Mesendoderm (in vitro differentiated cells): ENCODE results near the gene GCGR.

ENCODE experiments used
- DNase-seq: peaks from one replicate; pipeline ENCODE4 v3.0.0; 2013
- H2AK5ac ChIP-seq: 2 replicates; pipeline ENCODE4 v1.6.1; 2013; ENCODE audit warnings: low read length, inconsistent platforms
- H2BK120ac ChIP-seq: 2 replicates; pipeline ENCODE4 v1.6.1; 2013; ENCODE audit warnings: low read depth, mild to moderate bottlenecking, low read length, moderate library complexity, mixed read lengths
- H2BK15ac ChIP-seq: replicated peaks from 2 replicates; pipeline ENCODE4 v1.6.1; 2013; ENCODE audit warnings: low read depth, mild to moderate bottlenecking, moderate library complexity
- H2BK5ac ChIP-seq: 2 replicates; pipeline ENCODE4 v1.6.1; 2013; ENCODE audit warnings: low read length, inconsistent platforms
- H3K18ac ChIP-seq: 2 replicates; pipeline ENCODE4 v1.6.1; 2013; ENCODE audit warnings: mild to moderate bottlenecking, low read length, mixed read lengths
- H3K23ac ChIP-seq: one replicate; pipeline ENCODE4 v1.6.1; 2013; ENCODE audit warnings: low read length
- H3K27ac ChIP-seq: 2 replicates; pipeline ENCODE4 v1.5.1; 2013; ENCODE audit warnings: low read depth, mild to moderate bottlenecking, inconsistent platforms, low read length, moderate library complexity
- H3K27me3 ChIP-seq: 2 replicates; pipeline ENCODE4 v1.6.1; 2013; ENCODE audit warnings: low read length, control low read depth, mild to moderate bottlenecking, inconsistent platforms; ENCODE audit not compliant: insufficient read depth, poor library complexity
- H3K36me3 ChIP-seq: 2 replicates; pipeline ENCODE4 v1.6.1; 2013; ENCODE audit warnings: low read length, inconsistent platforms; ENCODE audit not compliant: control insufficient read depth, insufficient read depth
- H3K4ac ChIP-seq: one replicate; pipeline ENCODE4 v1.6.1; 2013; ENCODE audit warnings: low read depth, mild to moderate bottlenecking, low read length, moderate library complexity
- H3K4me1 ChIP-seq: 2 replicates; pipeline ENCODE4 v1.6.1; 2013; ENCODE audit warnings: low read depth, low read length, inconsistent platforms; ENCODE audit not compliant: control insufficient read depth
- H3K4me2 ChIP-seq: 2 replicates; pipeline ENCODE4 v1.6.1; 2013; ENCODE audit warnings: low read length
- H3K4me3 ChIP-seq: 2 replicates; pipeline ENCODE4 v1.5.1; 2013; ENCODE audit warnings: mild to moderate bottlenecking, low read length
- H3K56ac ChIP-seq: one replicate; pipeline ENCODE4 v1.6.1; 2013; ENCODE audit warnings: low read length
- H3K79me1 ChIP-seq: 2 replicates; pipeline ENCODE4 v1.6.1; 2013; ENCODE audit warnings: low read length, inconsistent platforms
- H3K79me2 ChIP-seq: 2 replicates; pipeline ENCODE4 v1.6.1; 2013; ENCODE audit warnings: mild to moderate bottlenecking, low read length; ENCODE audit not compliant: control insufficient read depth, insufficient read depth
- H3K9ac ChIP-seq: 2 replicates; pipeline ENCODE4 v1.6.1; 2013; ENCODE audit warnings: low read length, inconsistent platforms
- H4K5ac ChIP-seq: one replicate; pipeline ENCODE4 v1.6.1; 2013; ENCODE audit warnings: low read length
- H4K8ac ChIP-seq: one replicate; pipeline ENCODE4 v1.6.1; 2013; ENCODE audit warnings: low read depth, mild to moderate bottlenecking, control low read depth, low read length, moderate library complexity
- WGBS: extraction: QIAGEN DNeasy Blood & Tissue Kit; methylation state at CpG from one replicate; pipeline ENCODE4 v1.1.7; 2013; ENCODE audit warnings: low lambda C conversion rate, missing lambda C conversion rate; ENCODE audit not compliant: insufficient coverage; ENCODE audit errors: extremely low coverage; 5-methylcytosine and 5-hydroxymethylcytosine counted together

The GCGR gene

DNA sequence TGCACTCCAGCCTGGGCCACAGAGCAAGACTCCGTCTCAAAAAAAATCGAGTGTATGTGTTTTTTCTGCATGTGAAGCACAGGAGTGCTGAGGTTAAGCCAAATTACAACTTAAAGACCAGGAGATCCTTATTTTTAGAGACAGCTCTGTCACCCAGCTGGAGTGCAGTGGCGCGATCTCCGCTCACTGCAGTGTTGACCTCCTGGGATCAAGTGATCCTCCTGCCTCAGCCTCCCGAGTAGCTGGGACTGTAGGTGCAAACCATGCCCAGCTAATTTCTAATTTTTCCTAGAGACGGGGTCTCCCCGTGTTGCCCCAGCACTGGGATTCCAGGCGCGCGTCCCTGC is 38.4 kb downstream of the GCGR start:
- H3K23ac ChIP-seq: no peak overlapping the region
- no peak overlapping the region for H3K56ac ChIP-seq
- no peak overlapping the region for H2BK15ac ChIP-seq
- H3K79me1 ChIP-seq: no peaks in the 10 kb centered on the region
- no peak overlapping the region for H3K27ac ChIP-seq
- no peak for DNase-seq
- H2BK5ac ChIP-seq: no peak overlapping the region
- H3K36me3 ChIP-seq: peaks cover 22% of the 10 kb centered on the region
- H3K4me3 ChIP-seq: no peak overlapping the region
- no peak overlapping the region for H3K18ac ChIP-seq
- H2BK120ac ChIP-seq: no peak overlapping the region
- H3K4ac ChIP-seq: no peak overlapping the region
- no peaks in the 10 kb centered on the region for H3K4me1 ChIP-seq
- H3K79me2 ChIP-seq: no peaks in the 10 kb centered on the region
- no peak overlapping the region for H4K8ac ChIP-seq
- no peak overlapping the region for H2AK5ac ChIP-seq
- H3K27me3 ChIP-seq: no peaks in the 10 kb centered on the region
- no peak overlapping the region for H4K5ac ChIP-seq
- no peak overlapping the region for H3K9ac ChIP-seq
- no CpG with 5 or more reads among the region's 11 CpGs for WGBS
- H3K4me2 ChIP-seq: no peak overlapping the region

DNA sequence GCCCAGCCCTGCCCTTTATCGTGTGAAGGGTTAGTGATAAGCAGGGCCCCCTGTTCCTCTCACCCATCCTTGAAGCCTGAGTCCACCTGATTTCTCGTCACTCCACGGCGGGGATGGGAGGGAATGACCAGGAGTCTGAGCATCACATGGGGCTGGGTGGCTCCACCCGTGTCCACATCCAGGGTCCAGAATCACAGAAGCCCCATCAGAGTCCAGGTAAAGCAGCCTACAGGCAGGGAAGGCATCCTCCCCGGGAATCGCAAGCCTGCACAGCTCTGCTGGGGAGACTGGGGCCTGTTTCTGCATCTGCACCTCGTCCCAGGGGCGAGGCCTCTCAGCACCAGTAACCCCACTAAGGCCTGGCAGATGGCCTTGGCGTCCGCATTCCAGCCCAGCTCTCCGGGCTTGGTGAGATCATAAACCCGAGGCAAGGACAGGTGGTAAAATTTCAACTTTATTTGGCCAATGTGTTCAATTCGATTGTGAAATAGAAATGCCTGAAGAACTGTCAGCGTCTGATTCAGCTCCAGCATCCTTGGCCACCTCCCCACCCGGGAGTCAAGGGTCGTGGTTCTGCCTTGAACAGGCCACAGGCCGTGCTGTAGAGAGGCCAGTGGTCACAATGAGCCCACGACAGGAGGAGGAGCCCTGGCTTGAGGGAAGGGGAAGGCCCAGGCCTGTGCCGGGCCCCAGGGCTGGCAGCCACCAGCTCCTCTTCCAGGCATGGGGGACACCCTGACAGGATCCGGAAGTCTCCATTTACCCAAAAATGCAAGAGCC is 39.0 kb downstream of the GCGR start:
- H3K79me2 ChIP-seq: no peaks in the 10 kb centered on the region
- H3K27ac ChIP-seq: no peak overlapping the region
- DNase-seq: no peak
- no peak overlapping the region for H3K4ac ChIP-seq
- H2BK15ac ChIP-seq: no peak overlapping the region
- H3K18ac ChIP-seq: no peak overlapping the region
- no peaks in the 10 kb centered on the region for H3K79me1 ChIP-seq
- no peak overlapping the region for H3K4me3 ChIP-seq
- H2BK5ac ChIP-seq: no peak overlapping the region
- H2BK120ac ChIP-seq: no peak overlapping the region
- H3K4me1 ChIP-seq: no peaks in the 10 kb centered on the region
- H3K27me3 ChIP-seq: no peaks in the 10 kb centered on the region
- no peak overlapping the region for H2AK5ac ChIP-seq
- no peak overlapping the region for H3K56ac ChIP-seq
- peaks cover 23% of the 10 kb centered on the region for H3K36me3 ChIP-seq
- no CpG with 5 or more reads among the region's 21 CpGs for WGBS
- no peak overlapping the region for H4K8ac ChIP-seq
- no peak overlapping the region for H3K9ac ChIP-seq
- no peak overlapping the region for H3K4me2 ChIP-seq
- no peak overlapping the region for H4K5ac ChIP-seq
- H3K23ac ChIP-seq: no peak overlapping the region

DNA sequence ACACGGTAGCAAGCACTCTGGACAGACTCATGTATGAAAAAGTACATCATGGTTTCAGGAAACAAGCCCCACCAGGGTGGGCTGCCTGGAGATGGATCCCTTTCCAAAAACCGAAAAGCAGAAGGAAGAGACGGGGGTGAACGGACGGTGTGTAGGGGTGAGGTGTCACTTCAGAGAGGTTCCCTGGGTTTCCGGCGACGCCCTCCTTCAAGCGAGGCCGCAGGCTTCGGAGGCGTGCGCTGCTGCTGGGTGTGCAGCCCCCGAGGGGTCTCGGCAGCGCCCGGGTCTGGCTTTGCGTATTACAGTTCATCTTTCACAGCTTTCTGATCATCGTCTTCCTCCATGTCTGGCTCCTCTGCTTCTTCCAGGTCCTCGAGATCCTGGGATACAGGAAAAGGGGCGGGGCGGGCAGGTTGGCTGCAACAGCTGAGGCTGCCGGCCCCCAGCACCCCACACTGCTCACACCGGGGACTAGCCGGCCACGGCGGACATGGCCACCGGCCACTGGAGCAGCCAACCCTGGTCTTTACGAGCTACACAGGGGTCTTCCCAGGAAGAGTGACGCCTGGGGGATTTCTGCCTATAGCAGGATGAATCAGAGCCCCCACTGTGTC is 39.9 kb downstream of the GCGR start:
- H3K79me1 ChIP-seq: no peaks in the 10 kb centered on the region
- no CpG with 5 or more reads among the region's 30 CpGs for WGBS
- H3K18ac ChIP-seq: no peak overlapping the region
- no peak overlapping the region for H3K23ac ChIP-seq
- no peak overlapping the region for H3K27ac ChIP-seq
- H3K27me3 ChIP-seq: no peaks in the 10 kb centered on the region
- no peak overlapping the region for H3K4me2 ChIP-seq
- no peaks in the 10 kb centered on the region for H3K79me2 ChIP-seq
- H3K56ac ChIP-seq: no peak overlapping the region
- H3K4me3 ChIP-seq: no peak overlapping the region
- H3K4me1 ChIP-seq: no peaks in the 10 kb centered on the region
- H4K5ac ChIP-seq: no peak overlapping the region
- DNase-seq: no peak
- H3K36me3 ChIP-seq: peaks cover 23% of the 10 kb centered on the region
- H2BK120ac ChIP-seq: no peak overlapping the region
- no peak overlapping the region for H3K4ac ChIP-seq
- H4K8ac ChIP-seq: no peak overlapping the region
- no peak overlapping the region for H2BK15ac ChIP-seq
- no peak overlapping the region for H2AK5ac ChIP-seq
- H2BK5ac ChIP-seq: no peak overlapping the region
- no peak overlapping the region for H3K9ac ChIP-seq

DNA sequence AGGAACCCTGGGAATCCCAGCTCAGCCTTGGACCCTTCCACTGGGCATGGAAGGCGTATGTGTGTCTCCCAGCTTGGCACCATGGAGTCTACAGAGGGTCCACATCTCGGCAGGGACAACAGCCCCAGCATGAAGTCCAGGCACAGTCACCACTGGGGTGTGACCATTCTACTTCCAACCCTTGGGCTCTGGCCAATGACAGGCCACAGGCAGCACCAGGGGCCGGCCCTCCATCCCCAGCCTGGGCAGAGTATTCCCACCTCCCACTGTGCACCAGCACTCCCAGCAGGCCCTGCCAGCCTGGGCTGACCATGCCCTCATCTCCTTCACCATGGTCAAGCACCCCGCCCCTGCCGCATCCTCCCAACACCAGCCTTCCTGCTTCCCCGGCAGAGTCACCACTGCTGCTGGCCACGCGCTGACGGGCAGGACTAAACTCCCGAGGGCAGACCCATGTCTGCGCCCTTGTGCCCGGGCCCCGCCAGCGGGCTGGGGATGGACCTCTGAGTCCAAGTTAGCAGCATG is 40.4 kb downstream of the GCGR start:
- H3K18ac ChIP-seq: no peak overlapping the region
- H3K4me2 ChIP-seq: no peak overlapping the region
- no peak overlapping the region for H4K5ac ChIP-seq
- H3K56ac ChIP-seq: no peak overlapping the region
- H3K79me1 ChIP-seq: no peaks in the 10 kb centered on the region
- WGBS: no CpG with 5 or more reads among the region's 14 CpGs
- no peak overlapping the region for H4K8ac ChIP-seq
- no peak overlapping the region for H3K4ac ChIP-seq
- H3K27ac ChIP-seq: no peak overlapping the region
- H2BK120ac ChIP-seq: no peak overlapping the region
- H3K79me2 ChIP-seq: no peaks in the 10 kb centered on the region
- peaks cover 23% of the 10 kb centered on the region for H3K36me3 ChIP-seq
- H3K27me3 ChIP-seq: no peaks in the 10 kb centered on the region
- H3K23ac ChIP-seq: no peak overlapping the region
- H2BK5ac ChIP-seq: no peak overlapping the region
- H3K4me1 ChIP-seq: no peaks in the 10 kb centered on the region
- no peak overlapping the region for H3K4me3 ChIP-seq
- H2BK15ac ChIP-seq: no peak overlapping the region
- H2AK5ac ChIP-seq: no peak overlapping the region
- no peak for DNase-seq
- no peak overlapping the region for H3K9ac ChIP-seq

DNA sequence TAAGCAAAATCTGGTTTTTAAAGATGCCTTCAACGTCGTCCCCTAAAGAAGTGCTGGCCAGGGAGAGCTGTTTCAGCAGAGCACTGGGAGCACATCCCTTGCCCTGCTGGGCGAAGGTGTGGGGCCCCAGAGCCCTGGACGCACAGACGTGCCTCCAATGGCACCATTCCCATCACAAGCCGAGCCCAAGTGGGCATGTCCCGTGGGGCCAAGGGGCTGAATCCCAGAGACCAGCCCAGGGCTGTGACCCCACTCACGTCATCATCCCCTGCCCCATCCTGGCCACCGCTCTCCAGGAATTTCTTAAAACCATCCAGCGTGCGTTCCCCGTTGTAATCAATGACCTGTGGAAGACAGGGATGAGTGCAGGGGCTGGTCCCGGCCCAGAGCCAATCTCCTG is 40.9 kb downstream of the GCGR start:
- H2BK120ac ChIP-seq: no peak overlapping the region
- no peak overlapping the region for H3K4me2 ChIP-seq
- DNase-seq: no peak
- H3K27ac ChIP-seq: no peak overlapping the region
- H3K56ac ChIP-seq: no peak overlapping the region
- H3K4me1 ChIP-seq: no peaks in the 10 kb centered on the region
- H2BK5ac ChIP-seq: no peak overlapping the region
- no peak overlapping the region for H2BK15ac ChIP-seq
- H3K4me3 ChIP-seq: no peak overlapping the region
- H4K5ac ChIP-seq: no peak overlapping the region
- peaks cover 23% of the 10 kb centered on the region for H3K36me3 ChIP-seq
- no peak overlapping the region for H3K23ac ChIP-seq
- no peaks in the 10 kb centered on the region for H3K79me2 ChIP-seq
- no peak overlapping the region for H4K8ac ChIP-seq
- no peaks in the 10 kb centered on the region for H3K27me3 ChIP-seq
- no CpG with 5 or more reads among the region's 13 CpGs for WGBS
- no peaks in the 10 kb centered on the region for H3K79me1 ChIP-seq
- no peak overlapping the region for H3K18ac ChIP-seq
- no peak overlapping the region for H2AK5ac ChIP-seq
- H3K4ac ChIP-seq: no peak overlapping the region
- no peak overlapping the region for H3K9ac ChIP-seq
